Measurements from ENCODE around the gene CHCHD4.

DNA sequence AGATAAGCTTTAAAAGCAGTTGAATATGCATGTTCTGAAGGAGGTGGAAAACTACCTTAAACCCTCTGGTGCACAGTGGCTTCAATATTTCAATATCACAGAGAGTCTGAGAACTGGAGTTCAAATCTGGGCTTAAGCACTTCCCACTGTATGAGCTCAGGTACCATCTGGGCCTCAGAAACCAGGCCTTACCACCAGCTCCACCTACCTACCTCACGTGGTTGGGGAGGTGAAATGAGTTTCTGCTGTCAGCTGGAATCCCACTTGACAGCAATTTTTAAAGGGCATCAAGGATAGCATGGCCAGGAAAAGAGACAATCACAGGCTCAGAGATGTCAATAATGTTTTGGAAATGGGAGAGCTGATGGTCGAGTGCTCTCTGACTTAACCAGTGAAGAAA, 5.0 kb downstream of the CHCHD4 start:
- TF ChIP-seq, protein P1, sequence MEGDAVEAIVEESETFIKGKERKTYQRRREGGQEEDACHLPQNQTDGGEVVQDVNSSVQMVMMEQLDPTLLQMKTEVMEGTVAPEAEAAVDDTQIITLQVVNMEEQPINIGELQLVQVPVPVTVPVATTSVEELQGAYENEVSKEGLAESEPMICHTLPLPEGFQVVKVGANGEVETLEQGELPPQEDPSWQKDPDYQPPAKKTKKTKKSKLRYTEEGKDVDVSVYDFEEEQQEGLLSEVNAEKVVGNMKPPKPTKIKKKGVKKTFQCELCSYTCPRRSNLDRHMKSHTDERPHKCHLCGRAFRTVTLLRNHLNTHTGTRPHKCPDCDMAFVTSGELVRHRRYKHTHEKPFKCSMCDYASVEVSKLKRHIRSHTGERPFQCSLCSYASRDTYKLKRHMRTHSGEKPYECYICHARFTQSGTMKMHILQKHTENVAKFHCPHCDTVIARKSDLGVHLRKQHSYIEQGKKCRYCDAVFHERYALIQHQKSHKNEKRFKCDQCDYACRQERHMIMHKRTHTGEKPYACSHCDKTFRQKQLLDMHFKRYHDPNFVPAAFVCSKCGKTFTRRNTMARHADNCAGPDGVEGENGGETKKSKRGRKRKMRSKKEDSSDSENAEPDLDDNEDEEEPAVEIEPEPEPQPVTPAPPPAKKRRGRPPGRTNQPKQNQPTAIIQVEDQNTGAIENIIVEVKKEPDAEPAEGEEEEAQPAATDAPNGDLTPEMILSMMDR (IDR thresholded peaks at IDR 0.05), result no peak
- TF ChIP-seq POLR2A (IDR thresholded peaks at IDR 0.05), result no peak
- no peak for TF ChIP-seq EP300 (IDR thresholded peaks at IDR 0.05)

All from ovary (tissue), 3 donors.